Heart left ventricle (tissue), 16 donors: Measurements from ENCODE around the gene SRBD1. TPM values are rescaled to one million over a fixed set of nuclear protein-coding genes. Genes with fewer than 3 reads are reported as not detected.
A peak's percentile ranks its signal among the peaks of the same experiment; 100 is the strongest.

Experiments
- ATAC-seq, 4 donors: fragments of 200-7000 bp; cut with Tn5 transposase; one replicate each; pipeline ENCODE4 v1.9.1; 2020 to 2022; ENCODE audit warnings: moderate library complexity in 4 of 4, mild to moderate bottlenecking in 3 of 4, moderate number of reproducible peaks in 1 of 4
- DNase-seq, 5 donors: peaks; one replicate each; pipeline ENCODE4 v3.0.0-alpha.2; 2020
- H3K27ac ChIP-seq, 12 donors: fragments of 200-600 bp; sonication (generic) in 4 of 12; one replicate each; pipeline versions ENCODE4 v1.5.0 to v1.8.0; 2016 to 2022; ENCODE audit warnings: mild to moderate bottlenecking in 2 of 12
- H3K27me3 ChIP-seq, 9 donors: fragments of 200-600 bp; sonication (generic) in 2 of 9; one replicate each; pipeline versions ENCODE4 v1.5.1 to v1.8.0; 2016 to 2022; ENCODE audit warnings: mild to moderate bottlenecking in 3 of 9
- H3K36me3 ChIP-seq, 9 donors: fragments of 200-600 bp; sonication (generic) in 2 of 9; one replicate each; pipeline versions ENCODE4 v1.5.0 to v1.8.0; 2018 to 2022; ENCODE audit warnings: mild to moderate bottlenecking in 2 of 9
- H3K4me1 ChIP-seq, 12 donors: fragments of 200-600 bp; sonication (generic) in 4 of 12; one replicate each; pipeline versions ENCODE4 v1.5.0 to v1.8.0; 2016 to 2022; ENCODE audit warnings: mild to moderate bottlenecking in 3 of 12
- H3K4me3 ChIP-seq, 12 donors: fragments of 200-600 bp; sonication (generic) in 4 of 12; one replicate each; pipeline versions ENCODE4 v1.5.0 to v1.8.0; 2017 to 2022; ENCODE audit warnings: mild to moderate bottlenecking in 9 of 12, moderate library complexity in 4 of 12
- H3K9me3 ChIP-seq, 12 donors: fragments of 200-600 bp; sonication (generic) in 4 of 12; one replicate each; pipeline versions ENCODE4 v1.5.0 to v1.8.0; 2016 to 2022; ENCODE audit warnings: mild to moderate bottlenecking in 1 of 12
- POLR2A ChIP-seq, 2 donors: fragments of 450-650 bp; IDR thresholded peaks; one replicate each; pipeline ENCODE4 v1.6.1; 2017; ENCODE audit warnings: antibody characterized with exemption in 2 of 2, mild to moderate bottlenecking in 2 of 2, moderate library complexity in 2 of 2
- WGBS, 4 donors: extraction: QIAGEN DNeasy Blood & Tissue Kit in 2 of 4; methylation state at CpG; one replicate each; pipeline versions ENCODE4 v1.1.5 to v1.1.7; 2013 to 2018; 5-methylcytosine and 5-hydroxymethylcytosine counted together
- intact Hi-C, 10 donors: fragments of 100-400 bp; cut with DNase I; formaldehyde crosslinking; loops; one replicate each; pipeline versions ENCODE4 v1.11.1 to v1.14.2; 2022
- polyA plus RNA-seq, 2 donors: library from polyadenylated mRNA; stranded (reverse); fragments of 200-250 nt; gene quantifications; one replicate each; pipeline ENCODE4 v1.2.3, GENCODE V29; 2013
- total RNA-seq, 9 donors: library from RNA; depleted of rRNA in 2 of 9; stranded (reverse); fragments of >200 nt in 2 of 9; fragmentation: NEBNext Ultra II Directional in 3 of 9; extraction: Animal tissue kit (Norgen Biotek cat#: 25700) in 3 of 9; gene quantifications; one replicate each; pipeline versions ENCODE4 v1.1.0 to v1.2.4, GENCODE V29; 2016 to 2023
- TF ChIP-seq, protein P1 (sequence below), 12 donors: fragments of 200-600 bp; sonication (generic) in 4 of 12; IDR thresholded peaks; one replicate each; pipeline versions ENCODE4 v1.5.0 to v1.8.0; 2018 to 2022; ENCODE audit warnings: antibody characterized with exemption in 12 of 12, mild to moderate bottlenecking in 5 of 12
- donor health status: ischemic (EF 13 %, LVEDD 7.1; RV severe dilation, severe dysfunction).
- donor health status: healthy with polysubstance abuse.
- donor health status: DM: no; HTN: yes; CAD: no.
- donor health status: DM: no; HTN: no; CAD: no.
- donor health status: ischemic (EF 25% LVEDD 6.9; RV normal size, moderate dysfunction).
- donor health status: ischemic (EF 25% LVEDD 5.7; RV mildly dilated, moderate dysfunction).
- donor health status: healthy.
- donor health status: DM: yes; HTN: yes; CAD: no.
- donor health status: ischemic (EF 35%, LVEDD 5.7; RV mildly dilated, moderate dysfunction).
- donor health status: nonischemic (EF 11% LVEDD 7.7; RV severe dilation, severe dysfunction).
- donor health status: DM: yes; HTN: yes; CAD: no.
- donor health status: PGD.
- donor health status: ischemic (EF 29% LVEDD 5.4; RV normal size, mild dysfunction).
- donor health status: nonischemic (EF 23%, LVEDD 6.1; RV moderate dilation, normal function).

SRBD1 gene
- total and polyA plus RNA-seq, 11 donors, result 3.0 to 16.9 (median 10.2) TPM

DNA sequence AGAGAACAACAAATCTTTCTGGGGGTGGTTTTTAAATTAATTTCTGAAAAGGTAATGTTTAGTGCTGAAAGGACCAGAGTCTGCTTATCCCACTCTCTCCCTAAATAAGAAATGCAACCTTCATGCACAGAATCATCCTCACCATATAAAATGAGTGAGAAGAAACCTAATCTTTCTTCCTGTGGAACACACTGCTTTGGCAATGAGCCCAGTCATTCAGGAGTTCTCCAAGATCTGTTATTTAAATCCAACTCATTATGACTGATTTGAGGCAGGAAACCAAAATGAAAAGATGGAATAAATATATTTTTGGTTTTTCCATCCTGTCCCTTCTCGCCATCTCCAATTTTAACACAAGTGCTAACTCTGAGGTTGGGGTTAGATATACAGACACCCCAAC lies 228.3 kb downstream of the SRBD1 start:
- TF ChIP-seq, protein P1, sequence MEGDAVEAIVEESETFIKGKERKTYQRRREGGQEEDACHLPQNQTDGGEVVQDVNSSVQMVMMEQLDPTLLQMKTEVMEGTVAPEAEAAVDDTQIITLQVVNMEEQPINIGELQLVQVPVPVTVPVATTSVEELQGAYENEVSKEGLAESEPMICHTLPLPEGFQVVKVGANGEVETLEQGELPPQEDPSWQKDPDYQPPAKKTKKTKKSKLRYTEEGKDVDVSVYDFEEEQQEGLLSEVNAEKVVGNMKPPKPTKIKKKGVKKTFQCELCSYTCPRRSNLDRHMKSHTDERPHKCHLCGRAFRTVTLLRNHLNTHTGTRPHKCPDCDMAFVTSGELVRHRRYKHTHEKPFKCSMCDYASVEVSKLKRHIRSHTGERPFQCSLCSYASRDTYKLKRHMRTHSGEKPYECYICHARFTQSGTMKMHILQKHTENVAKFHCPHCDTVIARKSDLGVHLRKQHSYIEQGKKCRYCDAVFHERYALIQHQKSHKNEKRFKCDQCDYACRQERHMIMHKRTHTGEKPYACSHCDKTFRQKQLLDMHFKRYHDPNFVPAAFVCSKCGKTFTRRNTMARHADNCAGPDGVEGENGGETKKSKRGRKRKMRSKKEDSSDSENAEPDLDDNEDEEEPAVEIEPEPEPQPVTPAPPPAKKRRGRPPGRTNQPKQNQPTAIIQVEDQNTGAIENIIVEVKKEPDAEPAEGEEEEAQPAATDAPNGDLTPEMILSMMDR (IDR thresholded peaks at IDR 0.05), result no peak
- no peak for TF ChIP-seq POLR2A (IDR thresholded peaks at IDR 0.05)

GRCh38 chr2:45380131-45380836 lies 230.8 kb downstream of the SRBD1 start:
- ATAC-seq, result no peak
- Histone ChIP-seq H3K9me3 (peaks cover 0 to 10% (median 0%) of the 10 kb centered on the region in 12 donors), H3K4me1 (peaks cover 0 to 5% (median 0%) of the 10 kb centered on the region in 12 donors), H3K27ac (no peak overlapping the region), H3K36me3 (no peaks in the 10 kb centered on the region), H3K27me3 (no peaks in the 10 kb centered on the region), H3K4me3 (no peak overlapping the region)
- no peak for DNase-seq
- intact Hi-C loops, result no loop called here
- 91 to 100% (median 98%) methylated on average over 3 of the region's 3 CpGs for WGBS, 4 donors
- TF ChIP-seq, protein P1 (IDR thresholded peaks at IDR 0.05), result no peak
- TF ChIP-seq POLR2A (IDR thresholded peaks at IDR 0.05), result no peak

More for the DNA sequence above, 228.3 kb downstream of the SRBD1 start:
- Histone ChIP-seq H3K27ac (no peak overlapping the region), H3K36me3 (peaks cover 0 to 6% (median 3%) of the 10 kb centered on the region in 9 donors), H3K27me3 (no peaks in the 10 kb centered on the region), H3K9me3 (no peaks in the 10 kb centered on the region), H3K4me3 (no peak overlapping the region), H3K4me1 (peaks cover 0 to 5% (median 0%) of the 10 kb centered on the region in 12 donors)
- intact Hi-C loops, result no loop called here
- ATAC-seq, result no peak
- no peak for DNase-seq
- 48 to 69% (median 59%) methylated on average over 1 of the region's 1 CpG for WGBS, 4 donors

- DNase-seq (no peak), ATAC-seq (peak in 1 of 4 donors; percentile 64)
- H3K4me1 ChIP-seq, result peaks cover 0 to 5% (median 0%) of the 10 kb centered on the region in 12 donors
- no peak overlapping the region for H3K27ac ChIP-seq
- no peaks in the 10 kb centered on the region for H3K36me3 ChIP-seq
- TF ChIP-seq, protein P1 (IDR thresholded peaks at IDR 0.05), result no peak
- TF ChIP-seq POLR2A (IDR thresholded peaks at IDR 0.05), result no peak
- WGBS, 4 donors, result 80 to 84% (median 82%) methylated on average over 3 of the region's 3 CpGs
- H3K4me3 ChIP-seq, result no peak overlapping the region
- no peaks in the 10 kb centered on the region for H3K27me3 ChIP-seq
- intact Hi-C loops, result no loop called here
- H3K9me3 ChIP-seq, result peaks cover 0 to 10% (median 0%) of the 10 kb centered on the region in 12 donors
Observed at GRCh38 chr2:45379399-45380087, 231.5 kb downstream of the SRBD1 start.

- WGBS, 4 donors, result 83 to 89% (median 86%) methylated on average over 2 of the region's 2 CpGs
- DNase-seq, result no peak
- Histone ChIP-seq H3K36me3 (no peaks in the 10 kb centered on the region), H3K27me3 (no peaks in the 10 kb centered on the region), H3K4me1 (no peaks in the 10 kb centered on the region), H3K27ac (no peak overlapping the region), H3K9me3 (peaks cover 0 to 10% (median 0%) of the 10 kb centered on the region in 12 donors), H3K4me3 (no peak overlapping the region)
- TF ChIP-seq POLR2A (IDR thresholded peaks at IDR 0.05), result no peak
- TF ChIP-seq, protein P1 (IDR thresholded peaks at IDR 0.05), result no peak
- no peak for ATAC-seq
- intact Hi-C loops, result no loop called here
Observed at GRCh38 chr2:45373534-45373933, 237.5 kb downstream of the SRBD1 start.
